ENCODE data around the gene STX19.

STX19 gene

GRCh38 chr3:94028093-94028837 lies at the start of gene STX19:
TSS of gene STX19 (minus strand) at chr3:94028597. CDS start at chr3:94015269, 13,328 bp downstream.
- H3K4me3 ChIP-seq (ENCODE audit: low read depth in 1 of 2, low read length in 2 of 2), result peak within 1 kb of the TSS; percentile 50 to 71
- peak within 1 kb of the TSS; percentile 50 to 55 for H3K9ac ChIP-seq (ENCODE audit: low read depth in 1 of 2, low read length in 2 of 2)

GRCh38 chr3:94076055-94076454 lies 47.7 kb upstream of the STX19 start:
- no peak overlapping the region for H3K4me3 ChIP-seq (ENCODE audit: low read depth in 1 of 2, low read length in 2 of 2)
- H3K9me3 ChIP-seq (ENCODE audit: control insufficient read depth in 1 of 2, low read length in 2 of 2), result no peaks in the 10 kb centered on the region
- no peak overlapping the region for H3K9ac ChIP-seq (ENCODE audit: low read depth in 1 of 2, low read length in 2 of 2)
- no peak overlapping the region for H3K27ac ChIP-seq (ENCODE audit: low read depth, low read length)
- no peaks in the 10 kb centered on the region for H3K4me1 ChIP-seq (ENCODE audit: control insufficient read depth in 1 of 2, insufficient read depth in 2 of 2, low read length in 2 of 2)
- peaks cover 5 to 15% of the 10 kb centered on the region in 2 donors for H3K36me3 ChIP-seq (ENCODE audit: control insufficient read depth in 1 of 2, insufficient read depth in 2 of 2, low read length in 2 of 2)
- no peaks in the 10 kb centered on the region for H3K27me3 ChIP-seq (ENCODE audit: control insufficient read depth in 1 of 2, insufficient read depth in 2 of 2, low read length in 2 of 2)

More at GRCh38 chr3:94028093-94028837, at the start of gene STX19:
- Histone ChIP-seq H3K9me3 (ENCODE audit: control insufficient read depth in 1 of 2, low read length in 2 of 2) (no peaks in the 10 kb centered on the region), H3K36me3 (ENCODE audit: control insufficient read depth in 1 of 2, insufficient read depth in 2 of 2, low read length in 2 of 2) (no peaks in the 10 kb centered on the region), H3K27me3 (ENCODE audit: control insufficient read depth in 1 of 2, insufficient read depth in 2 of 2, low read length in 2 of 2) (no peaks in the 10 kb centered on the region), H3K4me1 (ENCODE audit: control insufficient read depth in 1 of 2, insufficient read depth in 2 of 2, low read length in 2 of 2) (no peaks in the 10 kb centered on the region), H3K27ac (ENCODE audit: low read depth, low read length) (no peak within 1 kb of the TSS)

- Histone ChIP-seq H3K9me3 (ENCODE audit: control insufficient read depth in 1 of 2, low read length in 2 of 2) (no peaks in the 10 kb centered on the region), H3K27ac (ENCODE audit: low read depth, low read length) (no peak overlapping the region), H3K36me3 (ENCODE audit: control insufficient read depth in 1 of 2, insufficient read depth in 2 of 2, low read length in 2 of 2) (peaks cover 9 to 31% of the 10 kb centered on the region in 2 donors), H3K9ac (ENCODE audit: low read depth in 1 of 2, low read length in 2 of 2) (no peak overlapping the region), H3K4me1 (ENCODE audit: control insufficient read depth in 1 of 2, insufficient read depth in 2 of 2, low read length in 2 of 2) (peaks cover 0 to 3% of the 10 kb centered on the region in 2 donors), H3K27me3 (ENCODE audit: control insufficient read depth in 1 of 2, insufficient read depth in 2 of 2, low read length in 2 of 2) (no peaks in the 10 kb centered on the region), H3K4me3 (ENCODE audit: low read depth in 1 of 2, low read length in 2 of 2) (no peak overlapping the region)
Measured at GRCh38 chr3:94071713-94072284, 43.4 kb upstream of the STX19 start.

- H3K36me3 ChIP-seq (ENCODE audit: control insufficient read depth in 1 of 2, insufficient read depth in 2 of 2, low read length in 2 of 2), result peaks cover 12 to 33% of the 10 kb centered on the region in 2 donors
- H3K4me3 ChIP-seq (ENCODE audit: low read depth in 1 of 2, low read length in 2 of 2), result no peak overlapping the region
- no peaks in the 10 kb centered on the region for H3K27me3 ChIP-seq (ENCODE audit: control insufficient read depth in 1 of 2, insufficient read depth in 2 of 2, low read length in 2 of 2)
- no peak overlapping the region for H3K9ac ChIP-seq (ENCODE audit: low read depth in 1 of 2, low read length in 2 of 2)
- H3K9me3 ChIP-seq (ENCODE audit: control insufficient read depth in 1 of 2, low read length in 2 of 2), result no peaks in the 10 kb centered on the region
- H3K4me1 ChIP-seq (ENCODE audit: control insufficient read depth in 1 of 2, insufficient read depth in 2 of 2, low read length in 2 of 2), result peaks cover 0 to 11% of the 10 kb centered on the region in 2 donors
- no peak overlapping the region for H3K27ac ChIP-seq (ENCODE audit: low read depth, low read length)
Measured at GRCh38 chr3:94070341-94070911, 42.0 kb upstream of the STX19 start.

- Histone ChIP-seq H3K27me3 (ENCODE audit: control insufficient read depth in 1 of 2, insufficient read depth in 2 of 2, low read length in 2 of 2) (no peaks in the 10 kb centered on the region), H3K4me1 (ENCODE audit: control insufficient read depth in 1 of 2, insufficient read depth in 2 of 2, low read length in 2 of 2) (peaks cover 8 to 22% of the 10 kb centered on the region in 2 donors), H3K27ac (ENCODE audit: low read depth, low read length) (no peak overlapping the region), H3K9ac (ENCODE audit: low read depth in 1 of 2, low read length in 2 of 2) (no peak overlapping the region), H3K36me3 (ENCODE audit: control insufficient read depth in 1 of 2, insufficient read depth in 2 of 2, low read length in 2 of 2) (peaks cover 12 to 34% of the 10 kb centered on the region in 2 donors), H3K9me3 (ENCODE audit: control insufficient read depth in 1 of 2, low read length in 2 of 2) (no peaks in the 10 kb centered on the region), H3K4me3 (ENCODE audit: low read depth in 1 of 2, low read length in 2 of 2) (no peak overlapping the region)
Measured at GRCh38 chr3:94069194-94069813, 40.9 kb upstream of the STX19 start.

- Histone ChIP-seq H3K36me3 (ENCODE audit: control insufficient read depth in 1 of 2, insufficient read depth in 2 of 2, low read length in 2 of 2) (peaks cover 7 to 26% of the 10 kb centered on the region in 2 donors), H3K27ac (ENCODE audit: low read depth, low read length) (no peak overlapping the region), H3K4me1 (ENCODE audit: control insufficient read depth in 1 of 2, insufficient read depth in 2 of 2, low read length in 2 of 2) (peaks cover 19 to 34% of the 10 kb centered on the region in 2 donors), H3K4me3 (ENCODE audit: low read depth in 1 of 2, low read length in 2 of 2) (no peak overlapping the region), H3K9me3 (ENCODE audit: control insufficient read depth in 1 of 2, low read length in 2 of 2) (no peaks in the 10 kb centered on the region), H3K27me3 (ENCODE audit: control insufficient read depth in 1 of 2, insufficient read depth in 2 of 2, low read length in 2 of 2) (no peaks in the 10 kb centered on the region), H3K9ac (ENCODE audit: low read depth in 1 of 2, low read length in 2 of 2) (no peak overlapping the region)
Measured at GRCh38 chr3:94066506-94067500, 38.4 kb upstream of the STX19 start.

- Histone ChIP-seq H3K27me3 (ENCODE audit: control insufficient read depth in 1 of 2, insufficient read depth in 2 of 2, low read length in 2 of 2) (no peaks in the 10 kb centered on the region), H3K27ac (ENCODE audit: low read depth, low read length) (no peak overlapping the region), H3K4me3 (ENCODE audit: low read depth in 1 of 2, low read length in 2 of 2) (no peak overlapping the region), H3K4me1 (ENCODE audit: control insufficient read depth in 1 of 2, insufficient read depth in 2 of 2, low read length in 2 of 2) (peaks cover 19 to 35% of the 10 kb centered on the region in 2 donors), H3K36me3 (ENCODE audit: control insufficient read depth in 1 of 2, insufficient read depth in 2 of 2, low read length in 2 of 2) (peaks cover 7 to 24% of the 10 kb centered on the region in 2 donors), H3K9me3 (ENCODE audit: control insufficient read depth in 1 of 2, low read length in 2 of 2) (no peaks in the 10 kb centered on the region), H3K9ac (ENCODE audit: low read depth in 1 of 2, low read length in 2 of 2) (no peak overlapping the region)
Measured at GRCh38 chr3:94065819-94066480, 37.6 kb upstream of the STX19 start.

GRCh38 chr3:94065122-94065521 lies 36.7 kb upstream of the STX19 start:
- peaks cover 19 to 35% of the 10 kb centered on the region in 2 donors for H3K4me1 ChIP-seq (ENCODE audit: control insufficient read depth in 1 of 2, insufficient read depth in 2 of 2, low read length in 2 of 2)
- H3K36me3 ChIP-seq (ENCODE audit: control insufficient read depth in 1 of 2, insufficient read depth in 2 of 2, low read length in 2 of 2), result peaks cover 7 to 19% of the 10 kb centered on the region in 2 donors
- no peaks in the 10 kb centered on the region for H3K27me3 ChIP-seq (ENCODE audit: control insufficient read depth in 1 of 2, insufficient read depth in 2 of 2, low read length in 2 of 2)
- no peak overlapping the region for H3K27ac ChIP-seq (ENCODE audit: low read depth, low read length)
- H3K9me3 ChIP-seq (ENCODE audit: control insufficient read depth in 1 of 2, low read length in 2 of 2), result no peaks in the 10 kb centered on the region
- H3K9ac ChIP-seq (ENCODE audit: low read depth in 1 of 2, low read length in 2 of 2), result no peak overlapping the region
- H3K4me3 ChIP-seq (ENCODE audit: low read depth in 1 of 2, low read length in 2 of 2), result peak overlapping the region in 1 of 2 donors; percentile 4

- no peaks in the 10 kb centered on the region for H3K9me3 ChIP-seq (ENCODE audit: control insufficient read depth in 1 of 2, low read length in 2 of 2)
- H3K27me3 ChIP-seq (ENCODE audit: control insufficient read depth in 1 of 2, insufficient read depth in 2 of 2, low read length in 2 of 2), result no peaks in the 10 kb centered on the region
- peak overlapping the region in 1 of 2 donors; percentile 0 for H3K4me3 ChIP-seq (ENCODE audit: low read depth in 1 of 2, low read length in 2 of 2)
- peaks cover 7 to 18% of the 10 kb centered on the region in 2 donors for H3K36me3 ChIP-seq (ENCODE audit: control insufficient read depth in 1 of 2, insufficient read depth in 2 of 2, low read length in 2 of 2)
- peaks cover 19 to 35% of the 10 kb centered on the region in 2 donors for H3K4me1 ChIP-seq (ENCODE audit: control insufficient read depth in 1 of 2, insufficient read depth in 2 of 2, low read length in 2 of 2)
- H3K27ac ChIP-seq (ENCODE audit: low read depth, low read length), result no peak overlapping the region
- no peak overlapping the region for H3K9ac ChIP-seq (ENCODE audit: low read depth in 1 of 2, low read length in 2 of 2)
Measured at GRCh38 chr3:94064243-94064860, 36.0 kb upstream of the STX19 start.

Data from duodenal mucosa (tissue), 2 donors.